Stimulated activated CD4-positive, alpha-beta T cell treated with anti-CD3 and anti-CD28 coated beads, Interleukin-15, amount 100 ng/mL, for 1 hour (primary cell): Measurements from ENCODE around the gene ADSL.
A peak's percentile ranks its signal among the peaks of the same experiment; 100 is the strongest.
"Not testable (repeated sequence)": the region's sequence is repeated elsewhere in the genome, so short reads cannot be mapped to it uniquely, and the experiment has no call there.

ENCODE experiments used
- DNase-seq, 2 donors: peaks; one replicate each; pipeline ENCODE4 v3.0.0-alpha.2; 2020; ENCODE audit warnings: low read depth in 1 of 2, low spot score in 1 of 2

Gene ADSL

DNA sequence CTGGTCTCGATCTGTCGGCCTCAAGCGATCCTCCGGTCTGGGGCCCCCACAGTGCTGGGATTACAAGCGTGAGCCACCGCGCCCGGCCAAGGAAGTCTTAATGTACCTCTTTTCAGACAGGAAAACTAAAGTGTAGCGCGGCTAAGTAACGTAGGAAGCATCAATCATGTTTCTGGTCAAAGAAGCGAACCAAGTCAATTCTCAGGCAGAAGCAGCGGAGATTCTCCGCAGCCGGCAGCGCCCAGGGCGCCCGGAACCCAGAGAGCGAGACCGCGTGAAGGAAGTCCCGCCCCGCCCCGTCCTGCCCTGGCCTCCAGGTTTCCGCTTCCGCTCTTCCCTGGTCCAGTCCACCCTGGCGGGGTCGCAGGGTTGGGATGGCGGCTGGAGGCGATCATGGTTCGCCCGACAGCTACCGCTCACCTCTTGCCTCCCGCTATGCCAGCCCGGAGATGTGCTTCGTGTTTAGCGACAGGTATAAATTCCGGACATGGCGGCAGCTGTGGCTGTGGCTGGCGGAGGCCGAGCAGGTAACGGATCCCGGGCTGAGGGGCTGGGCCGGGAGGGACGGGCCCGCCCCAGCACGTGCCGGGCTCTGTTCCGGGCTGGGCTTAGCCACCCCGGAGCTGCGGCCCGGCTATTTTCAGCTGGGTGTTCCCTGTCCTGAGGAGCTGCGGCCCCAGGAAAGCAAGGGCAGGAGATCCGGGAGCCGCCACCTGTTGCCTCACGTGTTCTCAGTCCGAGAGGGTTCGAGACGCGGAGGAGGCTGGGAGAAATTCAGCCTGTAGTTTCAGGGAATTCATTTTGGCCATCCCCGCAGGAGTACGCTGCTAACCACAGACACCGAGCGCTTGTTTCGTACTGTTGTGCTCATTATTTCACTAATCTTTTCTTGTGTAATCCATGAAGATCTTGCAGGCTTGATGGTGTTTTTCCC, at the start of gene ADSL:
ADSL (plus strand) TSS at position 316 of the 934 bp plus-strand sequence; CDS start at position 375, 59 bp downstream.
- DNase-seq: peak; percentile 65 to 76

DNA sequence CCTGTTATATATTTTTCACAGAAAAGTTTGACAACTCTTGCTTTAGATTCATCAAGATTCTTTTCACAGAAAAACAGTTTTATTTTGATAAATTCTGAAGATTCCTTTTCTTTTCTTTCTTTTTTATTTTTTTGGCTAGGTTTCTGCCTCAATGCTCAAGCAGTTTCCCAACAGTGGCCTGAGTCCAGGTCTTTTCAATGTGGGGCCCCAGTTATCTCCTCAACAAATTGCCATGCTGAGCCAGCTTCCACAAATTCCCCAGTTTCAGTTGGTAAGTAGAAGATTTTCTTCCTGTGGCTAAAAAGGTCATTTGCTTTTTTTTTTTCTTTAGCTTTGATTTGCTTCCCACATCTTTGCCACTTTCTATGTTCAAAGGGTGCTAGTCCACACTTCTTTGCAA, 46.0 kb upstream of the ADSL start:
- no peak for DNase-seq

DNA sequence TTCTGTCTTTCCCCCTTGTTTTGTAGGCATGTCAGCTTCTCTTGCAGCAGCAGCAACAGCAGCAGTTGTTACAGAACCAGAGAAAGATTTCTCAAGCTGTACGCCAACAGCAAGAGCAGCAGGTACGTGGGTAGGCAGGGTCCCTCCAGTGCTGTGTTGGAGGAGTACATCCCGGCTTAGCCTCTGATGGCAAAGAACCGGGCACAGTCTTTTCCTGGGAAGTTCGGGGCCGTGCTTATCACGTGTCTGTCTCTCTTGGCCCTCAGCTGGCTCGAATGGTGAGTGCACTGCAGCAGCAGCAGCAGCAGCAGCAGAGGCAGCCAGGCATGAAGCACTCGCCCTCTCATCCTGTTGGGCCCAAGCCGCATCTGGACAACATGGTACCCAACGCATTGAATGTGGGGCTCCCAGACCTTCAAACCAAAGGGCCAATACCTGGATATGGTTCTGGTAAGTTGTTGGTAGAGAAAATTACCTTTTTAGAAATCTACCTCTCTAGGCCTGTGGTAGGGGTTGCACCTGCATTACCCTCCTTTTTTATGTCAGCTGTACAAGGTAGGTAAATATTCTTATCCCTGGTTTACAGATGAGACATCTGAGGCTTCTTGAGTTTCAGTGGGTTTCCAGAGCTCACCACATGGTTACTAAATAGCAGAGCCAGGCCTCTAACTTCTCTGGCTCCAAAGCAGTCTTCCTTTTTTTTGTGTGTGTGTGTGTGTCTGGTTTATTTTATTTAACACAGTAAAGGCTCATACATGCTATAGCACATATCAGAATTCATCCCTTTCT, 45.2 kb upstream of the ADSL start:
- DNase-seq: no peak

DNA sequence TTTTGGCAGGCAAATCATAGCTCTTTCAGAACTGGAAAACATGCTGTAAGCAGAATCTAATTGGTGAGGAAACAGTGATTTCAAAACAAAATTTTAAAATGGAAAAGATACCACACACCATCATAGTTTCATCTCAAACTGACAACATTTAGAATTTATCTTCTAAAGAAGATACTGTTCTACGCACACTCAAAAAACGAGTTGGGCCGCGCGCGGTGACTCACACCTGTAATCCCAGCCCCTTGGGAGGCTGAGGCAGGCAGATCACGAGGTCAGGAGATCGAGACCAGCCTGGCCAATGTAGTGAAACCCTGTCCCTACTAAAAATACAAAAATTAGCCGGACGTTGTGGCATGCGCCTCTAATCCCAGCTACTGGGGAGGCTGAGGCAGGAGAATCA, 44.2 kb upstream of the ADSL start:
- no peak for DNase-seq

DNA sequence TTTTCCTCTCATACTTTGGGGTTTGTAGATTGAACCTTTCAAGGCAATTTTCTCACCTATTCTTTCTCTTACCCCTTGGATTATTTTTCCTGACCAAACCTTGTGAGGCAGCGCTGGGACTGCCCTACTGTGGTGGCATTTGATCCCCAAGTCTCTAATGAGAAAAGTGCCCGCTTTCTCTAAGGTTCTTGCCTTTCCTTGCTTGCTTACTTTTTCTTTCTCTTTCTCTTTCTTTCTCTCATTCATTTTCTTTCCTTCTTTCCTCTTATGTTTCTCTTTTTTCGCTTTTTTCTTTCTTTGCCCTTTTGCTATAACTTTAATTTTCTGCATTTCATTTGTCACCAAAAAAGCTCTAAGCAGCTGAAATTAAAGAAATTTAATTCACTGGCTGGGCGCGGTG, 40.7 kb upstream of the ADSL start:
- DNase-seq: no peak

DNA sequence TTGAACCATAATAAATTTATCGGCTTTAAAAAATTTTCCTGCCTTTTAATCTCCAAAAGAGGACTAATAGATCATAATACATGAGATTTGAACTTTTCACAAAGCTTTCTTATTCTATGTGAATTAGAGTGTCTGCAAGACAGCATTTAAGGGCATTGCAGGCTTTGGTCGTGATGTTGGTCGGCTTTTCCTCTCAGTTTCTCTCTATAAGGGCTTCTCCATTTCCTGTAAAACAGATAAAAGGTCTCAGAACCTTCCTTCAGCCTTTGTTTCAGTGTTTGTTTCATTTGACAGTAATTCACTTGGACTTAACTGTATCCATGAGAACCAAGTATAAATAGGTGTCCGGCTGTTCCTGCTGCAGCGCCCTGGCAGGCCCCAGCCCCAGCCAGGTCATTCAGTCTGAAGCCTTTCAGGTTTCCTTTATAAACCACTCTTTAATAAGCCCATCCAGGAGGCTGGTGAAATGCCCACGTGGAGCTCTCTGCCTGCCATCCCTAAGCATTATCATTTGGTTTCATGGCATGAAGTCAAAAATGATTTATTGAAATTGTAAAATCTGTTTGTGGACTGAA, 37.2 kb upstream of the ADSL start:
- no peak for DNase-seq

DNA sequence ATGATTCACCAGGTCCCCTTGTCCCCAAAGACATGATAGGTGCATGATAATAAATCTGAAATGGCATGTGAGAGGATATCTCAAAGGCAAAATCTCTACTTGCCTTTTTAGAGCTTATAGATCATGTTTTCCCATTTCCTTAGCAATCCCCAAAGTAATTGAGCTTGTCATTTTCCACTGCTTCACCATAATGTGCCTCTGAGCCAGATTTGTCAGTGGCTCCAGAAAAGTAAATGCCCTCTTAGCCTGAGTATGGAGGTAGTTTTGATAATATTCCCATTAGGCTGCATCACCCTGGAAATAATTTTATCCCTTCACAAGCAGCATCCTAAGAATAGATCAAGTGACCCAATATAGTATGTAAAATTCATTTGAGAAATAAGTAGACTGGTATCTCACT, 36.7 kb upstream of the ADSL start:
- DNase-seq: no peak

DNA sequence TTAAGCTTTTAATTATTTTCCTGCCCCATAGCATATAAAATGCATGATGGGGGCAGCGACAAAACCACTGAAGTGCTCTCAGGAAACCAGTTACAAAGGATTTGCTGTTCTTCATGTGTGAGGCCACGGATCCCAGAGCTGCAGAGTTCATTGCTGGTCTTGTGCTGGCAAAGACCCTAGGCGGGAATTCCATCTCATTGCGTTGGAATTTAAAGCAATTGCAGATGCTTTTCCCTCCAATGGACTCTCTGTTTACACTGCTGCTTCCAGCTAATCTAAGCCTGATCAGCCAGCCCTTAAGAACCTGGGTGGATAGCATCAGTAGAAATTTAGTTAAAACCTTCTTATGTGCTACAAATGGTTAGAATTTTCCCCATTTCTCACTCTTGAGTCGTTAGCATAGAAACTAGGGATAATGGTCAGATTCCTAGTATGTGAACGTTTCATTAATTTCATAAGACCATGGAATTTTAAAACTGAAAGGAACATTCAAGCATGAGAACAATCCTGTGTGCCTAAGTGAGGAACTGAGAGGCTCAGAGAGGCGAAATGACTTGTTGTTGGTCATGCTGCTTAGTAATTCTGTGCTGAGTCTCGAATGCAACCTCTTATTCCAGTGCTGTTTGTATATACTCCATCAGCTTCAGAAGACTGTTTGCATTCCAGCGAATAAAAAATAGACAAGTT, 36.1 kb upstream of the ADSL start:
- no peak for DNase-seq

DNA sequence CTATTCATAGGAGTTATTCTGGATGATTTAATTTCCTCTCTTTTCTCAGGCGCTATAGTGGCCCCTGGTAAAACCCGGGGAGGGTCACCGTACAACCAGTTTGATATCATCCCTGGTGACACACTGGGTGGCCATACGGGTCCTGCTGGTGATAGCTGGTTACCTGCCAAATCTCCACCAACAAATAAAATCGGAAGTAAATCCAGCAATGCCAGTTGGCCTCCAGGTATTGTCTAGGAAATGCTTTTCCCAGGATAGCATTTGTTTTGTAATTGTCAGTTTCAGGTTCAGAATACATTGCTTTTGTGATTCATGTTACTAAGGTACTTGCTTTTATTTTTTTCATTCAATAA, 35.6 kb upstream of the ADSL start:
- DNase-seq: no peak

DNA sequence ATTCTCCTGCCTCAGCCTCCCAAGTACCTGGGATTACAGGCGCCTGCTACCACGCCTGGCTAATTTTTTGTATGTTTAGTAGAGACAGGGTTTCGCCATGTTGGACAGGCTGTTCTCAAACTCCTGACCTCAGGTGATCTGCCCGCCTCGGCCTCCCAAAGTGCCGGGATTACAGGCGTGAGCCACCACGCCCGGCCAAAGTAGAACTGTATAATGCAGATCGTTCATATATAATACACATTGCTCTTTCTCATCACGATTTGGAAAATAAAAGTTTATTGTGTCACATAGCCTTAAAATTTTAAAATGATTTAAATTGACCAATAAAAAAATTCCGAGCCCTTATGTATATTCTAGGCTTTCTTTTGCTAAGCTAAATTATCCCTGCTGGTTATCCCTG, 34.7 kb upstream of the ADSL start:
- not testable (repeated sequence) for DNase-seq

DNA sequence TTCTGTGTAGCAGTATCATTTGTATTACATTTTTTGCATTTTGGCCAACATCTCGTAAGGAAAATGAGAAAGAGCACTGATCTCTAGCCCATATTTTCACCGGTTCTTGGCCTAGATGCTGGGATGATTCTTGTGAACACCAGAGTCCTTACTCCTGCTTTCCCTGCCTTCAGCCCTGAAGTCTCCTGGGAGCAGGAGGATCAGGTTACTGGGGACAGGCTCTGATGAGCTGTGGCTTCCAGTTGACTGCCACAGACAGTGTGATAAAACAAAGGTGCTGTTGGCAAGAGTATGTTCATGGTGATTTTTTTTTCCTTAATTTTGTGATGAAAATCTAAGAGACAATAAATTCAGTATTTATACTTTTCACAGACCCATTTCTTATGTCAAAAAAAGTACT, 34.2 kb upstream of the ADSL start:
- no peak for DNase-seq

DNA sequence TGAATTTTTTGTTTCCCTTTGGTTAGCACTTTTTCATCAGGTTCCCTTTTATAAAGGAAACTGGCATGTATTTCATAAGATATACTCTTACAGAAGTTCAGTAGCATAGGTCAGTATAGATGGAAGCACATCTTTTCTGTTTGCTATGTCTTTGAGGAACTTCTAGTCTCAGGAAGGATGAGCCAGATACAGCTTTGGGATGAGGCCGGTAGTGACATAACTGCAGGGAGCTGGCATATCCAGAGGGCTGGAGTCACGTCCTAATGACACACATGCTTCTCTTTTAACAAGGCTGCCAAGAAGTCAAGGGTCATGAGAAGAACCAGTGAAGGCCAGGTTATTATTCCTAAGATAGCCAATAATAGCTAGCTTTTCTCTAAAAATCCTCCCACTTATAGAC, 33.3 kb upstream of the ADSL start:
- no peak for DNase-seq

DNA sequence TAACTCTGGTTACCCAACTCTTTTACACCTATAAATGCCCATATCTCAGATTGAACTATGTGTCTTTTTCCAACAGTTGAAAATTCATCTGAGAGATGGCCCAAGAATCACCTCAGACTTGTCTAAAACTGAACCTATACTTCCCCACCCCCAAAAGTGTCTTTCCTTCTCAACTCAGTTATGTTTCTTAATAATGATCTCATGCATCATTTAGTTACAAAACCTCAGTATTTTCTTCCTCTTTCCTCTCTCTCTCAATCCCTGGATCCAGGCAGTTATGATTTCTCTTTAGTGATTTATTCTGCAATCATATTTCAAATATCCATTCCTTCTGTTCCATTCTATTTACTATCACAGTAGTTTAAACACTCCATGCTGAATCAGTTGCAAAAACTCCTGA, 32.3 kb upstream of the ADSL start:
- no peak for DNase-seq

DNA sequence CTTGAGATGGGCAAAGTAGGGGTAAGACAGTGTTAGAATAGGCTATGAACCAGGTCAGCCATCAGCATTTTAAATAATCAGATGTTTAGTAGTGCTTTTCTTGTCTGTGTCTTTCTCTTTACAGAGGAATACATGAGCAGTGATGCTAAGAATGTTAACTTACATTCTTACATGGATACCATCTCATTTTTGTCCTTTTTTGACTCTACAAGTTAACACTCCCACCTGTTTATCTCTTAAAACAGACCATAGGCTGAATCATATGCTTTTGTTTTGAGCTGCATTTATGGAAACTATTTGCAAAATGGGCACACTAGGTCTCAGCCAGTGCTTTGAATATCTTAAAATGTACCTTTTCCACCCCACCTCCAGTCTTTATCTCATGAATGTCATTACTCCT, 25.6 kb upstream of the ADSL start:
- no peak for DNase-seq

DNA sequence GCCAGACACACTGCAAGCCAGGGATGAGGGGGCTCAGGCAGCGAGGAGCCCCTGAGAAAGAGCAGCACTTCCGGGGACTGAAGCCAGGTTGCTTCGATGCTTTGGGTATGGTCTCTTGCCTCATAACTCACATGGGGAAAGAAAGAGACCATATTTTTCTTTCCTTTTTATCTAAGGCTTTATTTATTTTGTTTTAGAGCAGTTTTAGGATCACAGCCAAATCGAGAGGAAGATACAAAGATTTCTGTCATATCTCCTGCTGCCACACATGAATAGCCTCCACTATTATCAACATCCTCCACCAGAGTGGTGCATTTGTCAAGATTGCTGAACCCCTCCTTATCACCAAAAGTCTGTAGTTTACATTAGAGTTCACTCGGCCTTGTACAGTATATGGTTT, 24.3 kb upstream of the ADSL start:
- DNase-seq: no peak

DNA sequence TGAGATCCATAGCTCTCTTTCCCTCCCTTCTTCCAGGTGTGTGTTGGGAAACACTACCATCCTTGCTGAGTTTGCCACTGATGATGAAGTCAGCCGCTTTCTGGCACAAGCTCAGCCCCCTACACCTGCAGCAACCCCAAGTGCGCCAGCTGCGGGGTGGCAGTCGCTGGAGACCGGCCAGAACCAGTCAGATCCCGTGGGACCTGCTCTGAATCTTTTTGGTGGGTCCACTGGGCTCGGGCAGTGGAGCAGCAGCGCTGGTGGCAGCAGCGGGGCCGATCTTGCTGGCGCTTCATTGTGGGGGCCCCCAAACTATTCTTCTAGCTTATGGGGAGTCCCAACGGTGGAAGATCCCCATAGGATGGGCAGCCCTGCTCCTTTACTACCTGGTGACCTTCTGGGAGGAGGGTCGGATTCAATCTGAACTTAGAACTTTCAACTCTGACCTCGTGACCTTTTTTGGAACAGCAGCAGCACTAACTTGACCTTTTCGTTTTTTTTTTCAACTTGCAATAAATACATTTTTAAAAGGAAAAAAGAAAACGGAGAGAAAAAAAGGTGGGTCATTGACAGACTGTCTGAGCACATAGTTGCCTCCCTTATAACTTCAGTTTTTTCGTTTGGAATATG, 23.4 kb upstream of the ADSL start:
- no peak for DNase-seq

DNA sequence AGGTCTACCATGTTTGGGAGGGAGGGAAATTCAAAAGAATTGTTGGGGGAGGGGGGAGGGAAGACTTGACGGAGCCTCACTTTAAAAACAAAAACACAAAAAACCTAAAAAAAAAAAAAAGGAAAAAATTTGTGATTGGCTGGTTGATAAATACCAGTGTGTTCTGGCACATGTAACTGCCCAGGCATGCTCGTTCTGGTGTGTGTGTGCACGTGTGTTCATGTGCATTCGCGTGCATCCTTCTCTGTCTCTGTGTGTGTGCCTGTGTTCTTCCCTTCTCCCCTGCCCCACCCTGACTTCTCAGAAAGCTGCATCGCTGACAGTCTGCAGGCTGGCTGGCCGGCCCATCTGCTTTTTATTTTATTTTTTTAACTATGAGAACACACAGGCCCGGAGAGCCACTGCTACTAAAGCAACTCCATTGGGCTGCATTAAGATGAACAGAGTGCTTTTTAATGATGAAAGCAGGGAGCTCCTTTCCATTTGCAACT, 22.6 kb upstream of the ADSL start:
- DNase-seq: no peak

DNA sequence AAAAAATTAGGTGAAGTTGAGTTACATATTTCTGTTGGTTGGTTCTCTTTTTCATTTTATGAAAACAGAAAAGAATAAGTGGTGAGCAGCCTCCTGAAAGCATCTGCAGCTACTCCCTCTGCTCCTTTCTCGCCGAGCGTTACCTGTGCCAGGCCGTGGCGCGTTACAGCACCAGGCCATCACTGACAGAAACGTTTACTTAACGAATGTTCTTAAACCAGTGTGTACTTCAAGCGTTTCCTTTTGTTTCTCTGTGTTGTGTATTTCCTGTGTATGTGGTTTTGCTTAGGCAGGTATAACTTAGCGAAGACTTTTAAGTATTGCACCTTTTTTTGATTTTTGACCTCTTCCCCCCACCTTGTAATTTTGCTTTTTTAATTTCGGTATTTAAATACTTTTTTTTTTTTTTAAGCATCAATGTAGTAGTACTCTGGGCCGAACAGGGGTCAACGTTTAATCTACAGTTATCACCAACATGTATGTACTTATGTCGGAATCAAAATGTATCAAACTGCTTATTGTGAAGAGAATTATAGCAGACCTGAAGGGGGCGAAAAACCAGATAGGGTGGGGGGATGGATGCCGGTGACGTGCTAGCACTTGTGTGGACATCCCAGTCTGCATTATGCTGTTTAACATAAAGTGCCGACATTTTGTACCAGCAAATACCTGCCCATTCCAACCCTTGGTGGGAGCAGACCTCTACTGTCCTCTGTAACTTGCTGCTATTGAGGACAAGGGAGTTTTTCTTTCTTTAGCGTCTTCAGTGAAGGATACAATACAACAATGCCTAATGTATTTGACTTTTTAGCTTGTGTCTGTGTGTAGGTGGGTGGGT, 21.6 kb upstream of the ADSL start:
- DNase-seq: no peak

DNA sequence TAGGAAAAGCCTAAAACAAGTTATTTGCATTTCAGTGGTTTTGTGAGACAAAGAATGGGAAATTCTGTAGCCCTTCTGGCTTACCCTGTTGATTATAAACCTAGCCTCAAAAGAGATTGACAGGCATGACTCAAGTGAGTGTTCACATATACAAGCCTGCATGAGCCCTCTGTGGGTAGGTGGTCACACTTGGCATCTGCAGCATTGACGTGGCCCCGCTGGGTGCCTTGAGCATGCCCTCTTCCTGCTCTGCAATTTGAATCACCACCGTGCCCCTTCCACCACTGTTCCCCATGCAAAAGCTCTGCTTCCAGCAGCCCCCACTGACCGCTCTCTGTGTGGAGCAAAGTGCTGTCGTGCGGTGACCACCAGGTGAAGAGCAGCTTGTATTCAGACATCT, 21.0 kb upstream of the ADSL start:
- DNase-seq: peak in 1 of 2 donors; percentile 31
